Skin epidermis (tissue), 12 donors: ENCODE results near the gene FBXL14.
"Not testable (repeated sequence)": the region's sequence is repeated elsewhere in the genome, so short reads cannot be mapped to it uniquely, and the experiment has no call there.

Experiments used
- H3K27ac ChIP-seq, 21 experiments: fragments of 200-600 bp; sonication (generic) in 11 of 21; one replicate each; pipeline ENCODE4 v1.5.0; 2020; ENCODE audit warnings: mild to moderate bottlenecking in 3 of 21, inconsistent platforms in 2 of 21, moderate library complexity in 2 of 21
- H3K4me3 ChIP-seq, 7 experiments: fragments of 200-600 bp; sonication (generic) in 2 of 7; one replicate each; pipeline ENCODE4 v1.5.0; 2020; ENCODE audit warnings: inconsistent platforms in 2 of 7, mild to moderate bottlenecking in 2 of 7, moderate library complexity in 1 of 7

Gene FBXL14

DNA sequence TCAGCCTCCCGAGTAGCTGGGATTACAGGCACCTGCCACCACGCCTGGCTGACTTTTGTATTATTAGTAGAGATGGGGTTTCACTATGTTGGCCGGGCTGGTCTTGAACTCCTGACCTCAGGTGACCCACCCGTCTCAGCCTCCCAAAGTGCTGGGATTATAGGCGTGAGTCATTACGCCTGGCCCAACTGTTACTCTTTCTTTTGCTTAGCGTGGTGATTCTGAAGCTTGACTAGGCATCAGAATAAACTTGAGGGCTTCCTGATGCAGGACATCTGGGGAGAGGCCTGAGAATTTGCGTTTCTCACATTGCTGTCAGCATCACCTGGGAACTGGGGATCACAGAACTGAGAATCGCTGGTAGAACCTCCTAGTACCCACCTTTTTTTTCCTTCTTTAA lies 8.3 kb upstream of the FBXL14 start:
- H3K27ac ChIP-seq = peak overlapping the region in 1 of 21 experiments; percentile 64
- not testable (repeated sequence) for H3K4me3 ChIP-seq

DNA sequence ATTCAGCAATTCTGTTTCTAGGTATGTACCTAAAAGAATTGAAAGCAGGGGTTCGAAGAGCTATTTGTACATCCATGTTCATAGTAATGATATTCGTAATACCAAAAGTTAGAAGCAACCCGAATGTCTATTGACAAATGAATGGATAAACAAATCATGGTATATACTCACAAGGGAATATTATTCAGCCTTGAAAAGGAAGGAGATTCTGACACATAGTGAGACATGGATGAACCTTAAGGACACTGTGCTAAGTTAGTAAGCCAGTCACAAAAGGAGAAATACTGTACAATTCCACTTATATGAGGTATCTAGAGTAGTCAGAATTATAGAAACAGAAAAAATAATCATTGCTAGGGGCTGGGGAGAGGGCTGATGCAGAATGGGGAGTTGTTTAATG lies 4.4 kb upstream of the FBXL14 start:
- H3K4me3 ChIP-seq = no peak overlapping the region

DNA sequence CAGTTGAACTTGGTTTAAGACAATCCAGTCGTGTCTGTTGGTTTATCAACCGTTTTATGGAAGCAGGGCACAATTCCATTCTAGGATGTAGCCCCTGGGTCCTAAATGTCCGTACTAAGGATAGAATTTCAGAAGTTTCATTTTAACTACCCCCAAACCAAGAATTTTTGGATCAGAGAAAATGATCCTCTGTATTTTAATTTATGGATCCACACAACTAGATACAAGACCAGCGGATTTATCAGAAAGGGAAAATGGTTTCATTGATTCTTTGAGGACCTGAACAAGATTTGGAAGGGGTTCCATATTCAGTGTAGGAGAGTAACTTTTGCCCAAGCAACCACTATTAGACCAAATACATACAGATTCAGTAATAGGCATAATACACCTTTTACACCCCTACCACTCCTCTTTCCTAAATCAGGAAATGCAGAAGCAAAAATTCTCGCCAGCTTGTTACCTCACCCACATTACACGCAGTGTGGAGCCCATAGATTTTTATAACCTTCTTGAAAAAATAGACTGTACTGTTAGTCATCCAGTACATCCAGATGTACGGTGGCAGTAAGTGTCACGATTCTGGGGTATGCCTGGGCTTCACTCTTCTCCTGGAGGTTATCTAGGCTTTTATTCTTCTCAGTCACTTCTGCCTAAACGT lies 1.4 kb upstream of the FBXL14 start:
- peak overlapping the region in 16 of 21 experiments; percentile 82 to 96 (median 92) for H3K27ac ChIP-seq
- peak overlapping the region in 2 of 7 experiments; percentile 69 to 76 for H3K4me3 ChIP-seq

More for the DNA sequence above, 4.4 kb upstream of the FBXL14 start:
- no peak overlapping the region for H3K27ac ChIP-seq

DNA sequence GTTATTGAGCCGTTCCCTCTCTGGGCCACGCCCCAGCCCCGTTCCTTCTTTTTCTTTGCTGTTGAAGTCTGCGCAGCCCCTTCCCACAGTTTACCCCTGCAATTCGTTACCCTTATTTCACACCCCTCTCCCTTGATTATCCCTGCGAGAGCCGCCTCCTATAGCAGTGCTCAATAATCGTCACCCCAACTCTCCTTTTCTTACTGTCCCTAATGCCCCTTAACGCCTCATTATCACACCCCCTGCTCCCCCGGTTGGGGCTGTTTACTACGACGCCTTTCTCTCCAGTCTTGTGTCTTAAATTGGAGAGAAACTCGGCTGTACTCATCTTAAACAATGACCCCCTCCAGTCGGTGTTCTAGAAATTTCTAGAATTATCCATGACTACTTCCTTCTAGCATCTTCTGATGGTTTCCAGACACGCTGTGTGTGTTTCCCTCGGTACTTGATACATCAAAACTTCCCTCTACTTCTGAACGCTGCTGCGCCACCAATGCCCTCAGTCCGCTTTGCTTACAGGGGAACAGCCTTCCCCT lies 713 bp upstream of the FBXL14 start:
- H3K4me3 ChIP-seq = peak overlapping the region; percentile 59 to 79 (median 74)
- peak overlapping the region; percentile 35 to 96 (median 91) for H3K27ac ChIP-seq

DNA sequence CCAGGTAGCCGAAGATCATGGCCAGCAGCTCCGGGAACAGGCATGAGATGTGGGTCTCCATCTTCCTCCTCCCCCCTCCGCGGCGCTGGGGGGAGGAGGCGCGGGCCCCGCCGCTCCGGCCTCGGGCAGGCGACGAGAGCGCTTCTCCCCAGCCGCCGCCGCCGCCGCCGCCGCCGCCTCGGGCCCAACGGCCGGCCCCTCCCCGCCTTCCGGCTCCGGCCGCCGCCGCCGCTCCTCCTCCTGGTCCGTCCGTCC lies 448 bp downstream of the FBXL14 start:
- H3K4me3 ChIP-seq = peak overlapping the region; percentile 59 to 79 (median 74)
- H3K27ac ChIP-seq = peak overlapping the region; percentile 50 to 96 (median 86)

DNA sequence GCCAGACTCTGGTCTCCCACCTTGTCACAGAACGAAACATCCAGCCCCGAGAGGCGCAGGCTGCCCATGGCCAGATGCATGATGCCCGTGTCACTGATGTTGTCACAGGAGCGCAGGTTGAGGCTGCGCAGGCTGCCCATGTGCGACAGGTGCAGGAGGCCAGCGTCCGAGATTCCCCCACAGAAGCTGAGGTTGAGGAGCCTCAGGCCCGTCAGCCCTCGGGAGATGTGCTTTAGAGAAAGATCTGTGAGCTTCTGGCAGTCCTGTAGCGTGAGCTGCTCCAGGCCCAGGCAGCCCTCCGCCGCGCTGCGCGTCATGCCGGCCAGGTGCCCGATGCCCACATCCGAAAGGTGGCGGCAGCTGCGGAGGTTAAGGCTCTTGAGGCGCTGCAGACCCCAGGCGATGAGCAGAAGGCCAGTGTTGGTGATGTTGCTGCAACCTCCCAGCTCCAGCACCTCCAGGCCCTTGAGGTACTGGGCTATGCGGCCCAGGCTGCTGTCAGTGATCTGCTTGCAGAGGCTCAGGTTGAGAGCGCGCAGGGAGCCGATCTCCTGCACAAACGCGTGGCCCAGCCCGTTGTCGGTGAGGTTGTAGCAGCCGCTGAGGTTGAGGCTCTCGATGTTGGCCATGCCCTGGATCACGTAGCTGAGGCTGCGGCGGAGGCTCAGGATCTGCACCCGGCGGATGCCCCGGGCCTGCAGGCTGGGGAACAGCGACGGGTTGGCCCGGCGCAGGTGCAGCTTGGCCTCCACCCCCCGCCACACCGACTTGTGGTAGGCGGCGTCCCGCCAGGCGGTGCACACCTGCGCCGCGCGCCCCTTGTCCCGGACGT lies 991 bp downstream of the FBXL14 start:
- H3K27ac ChIP-seq = peak overlapping the region; percentile 50 to 96 (median 86)
- H3K4me3 ChIP-seq = peak overlapping the region; percentile 59 to 79 (median 74)

DNA sequence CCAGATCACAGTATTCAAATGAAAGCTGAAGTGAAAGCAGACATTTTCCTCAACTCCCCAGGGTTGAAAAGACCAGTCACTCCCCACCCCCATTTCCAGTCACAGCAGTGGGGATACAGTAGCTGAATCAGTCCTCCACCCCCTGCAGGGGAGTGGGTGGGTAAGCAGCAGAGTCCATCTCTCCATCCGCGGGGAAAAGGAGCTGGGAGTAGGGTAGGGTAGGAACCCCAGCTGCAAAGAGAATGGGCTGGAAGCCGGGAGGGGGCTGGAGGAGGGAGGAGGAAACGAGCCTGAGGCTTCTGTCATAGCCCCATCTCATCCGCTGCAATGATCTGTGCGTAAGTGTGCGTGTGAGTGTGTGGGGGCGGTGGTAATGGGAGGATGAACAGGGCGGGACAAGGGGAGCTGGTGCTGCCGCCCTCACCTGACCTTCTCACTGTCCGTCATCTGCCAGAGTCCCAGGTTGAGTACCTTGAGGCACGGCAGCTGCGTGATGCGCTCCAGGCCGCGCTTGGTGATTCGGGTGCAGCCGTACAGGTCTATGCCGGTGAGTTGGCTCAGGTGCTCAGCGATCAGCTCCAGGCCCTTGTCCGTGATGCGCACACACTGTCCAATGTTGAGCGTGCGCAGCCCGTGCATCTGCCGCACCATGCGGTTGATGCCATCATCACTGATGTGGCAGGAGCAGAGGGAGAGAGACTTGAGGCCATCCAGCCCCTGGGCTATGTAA lies 1.8 kb downstream of the FBXL14 start:
- Histone ChIP-seq H3K4me3 (peak overlapping the region; percentile 59 to 79 (median 74)), H3K27ac (peak overlapping the region in 17 of 21 experiments; percentile 8 to 96 (median 86))

DNA sequence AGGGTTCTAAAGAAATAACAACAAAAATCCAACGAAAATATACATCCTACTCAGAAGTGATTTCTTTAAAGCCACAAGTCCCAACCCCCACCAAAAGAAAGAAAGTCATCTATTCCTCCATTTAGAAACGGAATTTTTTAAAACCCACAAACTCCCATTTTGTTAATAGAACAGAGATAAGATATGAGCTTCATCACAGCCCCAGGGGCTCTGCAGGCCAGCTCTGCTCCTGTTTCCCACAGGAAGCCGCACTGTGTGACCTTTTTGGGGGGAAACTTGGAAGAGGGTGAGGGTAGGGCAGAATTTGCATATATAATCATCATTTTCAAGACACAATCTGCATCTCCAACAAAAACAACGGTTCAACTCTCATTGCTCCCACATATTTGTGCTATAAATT lies 2.8 kb downstream of the FBXL14 start:
- peak overlapping the region in 6 of 21 experiments; percentile 16 to 93 (median 51) for H3K27ac ChIP-seq
- H3K4me3 ChIP-seq = peak overlapping the region in 5 of 7 experiments; percentile 14 to 77 (median 74)

DNA sequence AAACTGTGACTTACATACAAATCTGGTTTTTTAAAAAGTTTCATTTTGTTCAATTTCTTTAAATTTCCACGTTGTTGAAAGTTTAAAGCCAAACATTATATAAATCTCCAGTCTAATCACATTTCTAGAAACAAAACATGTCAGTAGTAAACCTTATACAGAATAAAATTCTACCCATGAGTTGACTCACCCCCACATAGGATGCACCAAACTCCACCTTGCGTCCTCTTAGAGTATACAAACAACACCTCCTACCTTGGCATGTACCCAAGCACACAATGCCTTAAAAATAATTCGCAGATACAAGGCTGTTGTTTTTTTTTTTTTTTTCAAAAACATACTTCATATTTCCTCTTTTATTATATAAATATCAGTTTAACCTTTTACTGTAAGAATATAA lies 3.3 kb downstream of the FBXL14 start:
- Histone ChIP-seq H3K27ac (peak overlapping the region in 7 of 21 experiments; percentile 4 to 63 (median 46)), H3K4me3 (peak overlapping the region in 1 of 7 experiments; percentile 74)

DNA sequence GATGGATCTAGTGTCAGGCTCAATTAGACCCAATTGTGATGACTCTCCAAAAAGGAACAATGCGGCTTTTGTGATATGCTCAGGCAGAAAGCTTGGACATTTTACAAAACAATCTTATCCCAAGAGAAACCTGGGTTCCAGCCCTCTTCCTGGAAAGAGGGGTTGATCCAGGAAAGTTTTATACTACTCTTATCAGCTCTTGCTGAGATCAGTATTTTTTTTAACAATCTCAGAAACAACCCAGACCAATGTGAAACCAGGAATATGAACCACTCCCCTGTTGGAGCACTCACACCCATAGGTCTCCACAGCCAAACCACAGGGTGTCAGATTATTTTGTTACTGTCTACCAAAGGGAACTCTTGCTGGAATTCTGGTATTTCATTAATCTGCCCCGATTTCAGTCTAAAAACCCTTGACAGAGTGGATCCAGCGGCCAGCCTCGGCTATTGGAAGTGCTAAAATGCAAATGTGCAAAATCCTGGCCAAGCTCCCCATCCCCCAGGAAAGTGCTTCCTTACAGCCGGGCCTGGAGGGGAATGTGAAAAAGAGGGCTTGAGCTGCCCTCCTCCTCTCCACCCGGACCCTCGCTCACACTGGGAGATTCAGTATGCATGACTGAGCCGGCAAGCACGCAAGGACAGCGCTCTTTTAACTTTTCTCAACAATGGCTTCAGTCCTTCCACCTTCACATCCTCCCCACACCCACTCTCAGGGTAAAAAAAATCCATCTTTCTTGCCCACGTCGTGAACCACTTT lies 4.0 kb downstream of the FBXL14 start:
- H3K4me3 ChIP-seq = peak overlapping the region in 1 of 7 experiments; percentile 18
- H3K27ac ChIP-seq = peak overlapping the region in 9 of 21 experiments; percentile 4 to 63 (median 36)

DNA sequence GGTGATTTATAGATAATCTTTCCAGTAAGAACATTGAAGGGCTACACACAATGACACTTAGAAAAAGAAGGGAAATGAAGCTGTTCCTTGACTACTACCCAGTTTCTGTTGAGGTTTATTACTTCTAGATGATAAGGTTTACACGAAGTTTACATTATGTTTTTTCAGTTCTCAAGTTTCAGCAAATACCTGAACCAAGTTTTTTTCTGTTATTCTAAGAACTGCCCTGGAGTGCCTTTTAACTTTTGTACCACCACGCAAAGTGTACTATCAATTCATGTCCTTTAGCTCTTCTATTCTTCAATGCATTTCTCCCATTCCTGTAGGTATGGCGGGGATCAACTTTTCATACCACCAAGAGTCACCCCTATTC lies 5.8 kb downstream of the FBXL14 start:
- Histone ChIP-seq H3K4me3 (no peak overlapping the region), H3K27ac (peak overlapping the region in 4 of 21 experiments; percentile 1 to 29 (median 29))

DNA sequence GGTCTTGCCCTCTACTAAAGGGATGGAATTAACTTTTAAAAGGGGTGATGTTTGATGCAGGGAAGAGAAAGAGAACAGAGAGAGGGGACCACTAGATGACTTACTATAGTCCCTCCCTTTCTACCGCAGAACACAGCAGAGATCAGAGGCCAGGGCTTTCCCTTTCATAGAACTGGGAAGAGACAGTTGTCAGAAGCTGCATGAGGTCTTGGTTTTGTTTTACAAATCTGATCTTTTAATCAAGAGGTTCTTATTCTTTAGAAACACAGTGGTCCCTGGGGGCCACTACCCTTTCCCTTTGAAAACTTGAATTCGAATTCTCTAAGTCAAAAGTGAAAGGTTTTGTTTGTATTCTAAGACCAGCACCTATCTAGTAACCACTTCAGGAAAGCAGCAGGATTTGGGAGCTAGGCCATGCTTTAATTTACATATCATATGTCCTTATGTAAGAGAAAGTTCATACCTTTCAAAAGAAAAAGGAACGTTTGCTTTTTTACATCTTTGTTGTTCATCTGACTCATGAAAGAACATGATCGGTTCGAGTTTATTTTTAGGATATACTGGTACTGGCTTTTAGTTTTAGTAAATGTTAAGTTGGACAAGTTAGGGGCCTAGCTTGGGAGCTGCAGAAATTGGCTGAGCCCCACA lies 6.3 kb downstream of the FBXL14 start:
- Histone ChIP-seq H3K4me3 (no peak overlapping the region), H3K27ac (peak overlapping the region in 6 of 21 experiments; percentile 1 to 47 (median 27))

DNA sequence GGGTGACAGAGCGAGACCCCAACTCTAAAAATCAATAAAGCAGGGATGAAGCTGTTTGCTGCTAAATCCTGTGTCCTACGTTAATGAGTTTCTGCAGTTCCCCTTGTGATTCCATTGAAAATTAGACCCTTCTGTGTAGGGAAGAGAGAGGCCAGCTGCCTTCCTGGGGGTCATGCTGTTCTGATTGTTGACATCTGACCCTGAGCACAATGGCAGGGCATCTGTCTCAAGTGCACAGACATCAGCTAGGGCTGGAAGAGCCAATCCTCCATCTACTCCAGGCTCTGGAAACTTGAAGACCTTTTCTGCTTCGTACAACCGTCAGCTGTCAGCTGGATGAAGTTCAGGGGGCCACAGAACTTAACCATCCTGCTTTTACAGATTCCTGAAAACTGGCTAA lies 10.1 kb downstream of the FBXL14 start:
- Histone ChIP-seq H3K4me3 (no peak overlapping the region), H3K27ac (no peak overlapping the region)

DNA sequence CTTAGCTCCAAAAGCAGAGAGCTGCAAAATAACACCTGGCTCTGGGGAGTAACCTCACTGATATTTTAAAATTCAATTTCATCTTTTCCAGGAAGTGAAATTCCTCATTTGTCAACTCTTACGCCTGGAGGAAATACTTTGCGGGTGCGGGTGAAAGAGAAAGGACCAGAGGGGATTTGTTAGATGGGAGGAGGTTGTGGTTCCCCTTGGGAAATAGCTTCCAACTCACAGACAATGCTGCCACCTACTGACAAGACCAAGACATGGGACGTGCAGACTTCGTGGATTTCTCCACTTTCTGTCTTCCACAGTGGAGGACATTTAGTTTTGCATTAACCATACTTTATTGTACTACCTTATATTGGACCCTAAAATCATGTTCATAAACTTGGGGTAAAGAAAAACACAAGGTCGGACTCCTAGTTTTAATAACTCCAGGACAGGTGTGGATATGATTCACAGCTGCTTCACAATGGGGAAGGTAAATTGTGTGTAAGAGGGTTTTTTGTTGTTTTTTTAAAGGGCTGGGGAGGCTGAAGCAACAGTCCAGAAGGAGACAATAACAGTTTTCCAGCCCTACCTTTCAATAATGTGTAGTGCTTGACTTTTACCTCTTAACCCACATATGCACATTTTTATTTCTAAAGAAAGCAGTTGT lies 10.8 kb downstream of the FBXL14 start:
- H3K27ac ChIP-seq = no peak overlapping the region
- no peak overlapping the region for H3K4me3 ChIP-seq

DNA sequence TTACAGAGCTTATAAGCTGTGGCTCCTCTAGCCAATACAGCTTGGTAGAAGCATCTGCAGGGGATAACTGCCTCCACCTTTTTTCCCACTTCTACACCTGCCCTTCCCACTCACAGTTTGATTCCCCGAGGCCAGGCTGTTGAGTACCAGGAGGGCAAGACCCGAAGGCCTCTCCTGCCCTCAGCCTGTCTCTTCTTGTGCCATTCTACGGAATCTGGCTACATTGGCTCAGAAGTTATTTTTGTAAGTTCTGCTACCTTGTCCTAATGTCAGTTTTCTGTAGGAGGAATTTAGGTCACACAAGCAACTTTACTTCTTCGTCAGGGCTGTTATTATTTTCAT lies 11.7 kb downstream of the FBXL14 start:
- no peak overlapping the region for H3K4me3 ChIP-seq
- H3K27ac ChIP-seq = no peak overlapping the region

DNA sequence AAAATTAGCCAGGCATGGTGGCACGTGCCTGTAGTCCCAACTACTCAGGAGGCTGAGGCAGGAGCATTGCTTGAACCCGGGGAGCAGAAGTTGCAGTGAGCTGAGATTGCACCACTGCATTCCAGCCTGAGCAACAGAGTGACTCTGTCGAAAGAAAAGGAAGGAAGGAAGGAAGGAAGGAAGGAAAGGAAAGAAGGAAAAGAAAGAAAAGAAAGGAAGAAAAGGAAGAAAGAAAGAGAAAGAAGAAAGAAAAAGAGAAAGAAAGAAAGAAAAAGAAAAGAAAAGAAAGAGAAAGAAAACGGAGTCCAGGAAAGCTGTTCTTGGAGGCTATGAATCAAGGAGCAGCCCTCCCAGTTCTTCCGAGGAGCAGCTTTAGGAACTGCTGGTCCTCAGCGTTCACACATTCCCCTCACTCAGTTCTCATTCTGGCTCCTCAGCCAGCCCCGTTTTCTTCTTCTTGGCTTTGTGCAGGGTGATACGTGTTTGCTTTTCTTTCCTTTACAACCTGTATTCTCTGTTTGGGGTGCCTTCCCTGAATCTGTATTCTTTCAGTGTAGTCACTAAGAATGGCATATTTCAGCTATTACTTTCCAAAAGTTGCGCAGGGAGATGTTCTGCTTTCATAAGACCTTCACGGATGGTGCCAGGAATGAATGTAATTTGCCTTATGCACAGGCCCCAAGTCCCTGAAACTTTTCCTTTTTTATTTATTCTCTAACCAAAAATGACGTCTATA lies 12.2 kb downstream of the FBXL14 start:
- H3K27ac ChIP-seq = peak overlapping the region in 2 of 21 experiments; percentile 6 to 36

DNA sequence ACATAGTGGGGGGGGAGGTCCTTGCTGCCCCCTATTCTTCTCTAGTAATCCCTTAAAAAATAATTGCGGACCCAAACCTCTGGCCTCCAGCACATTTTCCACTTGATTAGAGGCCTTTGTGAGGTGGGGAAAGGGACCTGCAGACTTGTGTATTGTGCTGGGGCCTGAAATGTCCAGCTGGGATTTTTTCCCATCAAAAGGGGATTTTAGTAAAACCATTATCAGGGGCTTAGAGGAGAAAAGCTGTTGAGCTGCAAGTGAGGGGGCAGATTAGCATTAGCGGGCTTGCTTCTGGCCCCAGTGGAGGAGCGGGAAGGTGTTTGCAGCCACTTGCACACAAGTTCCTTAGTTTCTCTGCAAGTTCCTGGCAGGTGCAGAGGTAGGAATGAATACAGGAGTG lies 13.9 kb downstream of the FBXL14 start:
- no peak overlapping the region for H3K27ac ChIP-seq

More for the DNA sequence above, 12.2 kb downstream of the FBXL14 start:
- no peak overlapping the region for H3K4me3 ChIP-seq

More for the DNA sequence above, 13.9 kb downstream of the FBXL14 start:
- H3K4me3 ChIP-seq = no peak overlapping the region
